Endothelial cell (in vitro differentiated cells): ENCODE data around the gene CXCL11. TPM values are rescaled to one million over a fixed set of nuclear protein-coding genes. Genes with fewer than 3 reads are reported as not detected.

ENCODE experiments used
- DNase-seq: peaks from one replicate; pipeline ENCODE4 v3.0.0; 2021; ENCODE audit warnings: low spot score
- H3K27ac Mint-ChIP-seq: one replicate; pipeline ENCODE4 v1.8.0; 2021; ENCODE audit warnings: mixed read lengths, inconsistent platforms; ENCODE audit not compliant: unreplicated experiment
- H3K27me3 Mint-ChIP-seq: one replicate; pipeline ENCODE4 v1.8.0; 2021; ENCODE audit warnings: mild to moderate bottlenecking, moderate library complexity, mixed read lengths, inconsistent platforms; ENCODE audit not compliant: unreplicated experiment
- H3K36me3 Mint-ChIP-seq: one replicate; pipeline ENCODE4 v1.8.0; 2021; ENCODE audit warnings: mild to moderate bottlenecking, low read depth, mixed read lengths, inconsistent platforms; ENCODE audit not compliant: unreplicated experiment
- H3K4me1 Mint-ChIP-seq: one replicate; pipeline ENCODE4 v1.8.0; 2021; ENCODE audit warnings: mild to moderate bottlenecking, mixed read lengths, inconsistent platforms; ENCODE audit not compliant: unreplicated experiment
- H3K4me3 Mint-ChIP-seq: one replicate; pipeline ENCODE4 v1.8.0; 2021; ENCODE audit warnings: mild to moderate bottlenecking, mixed read lengths, inconsistent platforms; ENCODE audit not compliant: unreplicated experiment
- H3K9me3 Mint-ChIP-seq: one replicate; pipeline ENCODE4 v1.8.0; 2021; ENCODE audit warnings: mixed read lengths, inconsistent platforms; ENCODE audit not compliant: unreplicated experiment
- total RNA-seq: library from RNA; stranded (reverse); fragmentation: NEBNext Ultra II Directional; extraction: Animal tissue kit (Norgen Biotek cat#: 25700); gene quantifications from one replicate; pipeline ENCODE4 v1.2.1, GENCODE V29; 2021; ENCODE audit not compliant: unreplicated experiment
- TF ChIP-seq, protein P1 (sequence below): fragments of 200-600 bp; sonication (generic); IDR thresholded peaks from one replicate; pipeline ENCODE4 v1.5.0; 2021; ENCODE audit warnings: antibody characterized with exemption; ENCODE audit not compliant: unreplicated experiment

The CXCL11 gene
- total RNA-seq, 1 donor from 2014 or later = not detected

- H3K36me3 Mint-ChIP-seq = no peaks in the 10 kb centered on the region
- DNase-seq = no peak
- no peaks in the 10 kb centered on the region for H3K9me3 Mint-ChIP-seq
Measured at GRCh38 chr4:76036855-76037254, 985 bp upstream of the CXCL11 start.

GRCh38 chr4:76035141-76035540, 729 bp downstream of the CXCL11 start:
- Mint-ChIP-seq H3K27ac (no peak overlapping the region), H3K36me3 (no peaks in the 10 kb centered on the region), H3K4me1 (peaks cover 4% of the 10 kb centered on the region), H3K9me3 (no peaks in the 10 kb centered on the region), H3K27me3 (no peaks in the 10 kb centered on the region), H3K4me3 (no peak overlapping the region)
- no peak for DNase-seq
- TF ChIP-seq, protein P1, sequence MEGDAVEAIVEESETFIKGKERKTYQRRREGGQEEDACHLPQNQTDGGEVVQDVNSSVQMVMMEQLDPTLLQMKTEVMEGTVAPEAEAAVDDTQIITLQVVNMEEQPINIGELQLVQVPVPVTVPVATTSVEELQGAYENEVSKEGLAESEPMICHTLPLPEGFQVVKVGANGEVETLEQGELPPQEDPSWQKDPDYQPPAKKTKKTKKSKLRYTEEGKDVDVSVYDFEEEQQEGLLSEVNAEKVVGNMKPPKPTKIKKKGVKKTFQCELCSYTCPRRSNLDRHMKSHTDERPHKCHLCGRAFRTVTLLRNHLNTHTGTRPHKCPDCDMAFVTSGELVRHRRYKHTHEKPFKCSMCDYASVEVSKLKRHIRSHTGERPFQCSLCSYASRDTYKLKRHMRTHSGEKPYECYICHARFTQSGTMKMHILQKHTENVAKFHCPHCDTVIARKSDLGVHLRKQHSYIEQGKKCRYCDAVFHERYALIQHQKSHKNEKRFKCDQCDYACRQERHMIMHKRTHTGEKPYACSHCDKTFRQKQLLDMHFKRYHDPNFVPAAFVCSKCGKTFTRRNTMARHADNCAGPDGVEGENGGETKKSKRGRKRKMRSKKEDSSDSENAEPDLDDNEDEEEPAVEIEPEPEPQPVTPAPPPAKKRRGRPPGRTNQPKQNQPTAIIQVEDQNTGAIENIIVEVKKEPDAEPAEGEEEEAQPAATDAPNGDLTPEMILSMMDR = no peak

More at GRCh38 chr4:76036855-76037254, 985 bp upstream of the CXCL11 start:
- Mint-ChIP-seq H3K4me1 (peaks cover 4% of the 10 kb centered on the region), H3K27ac (no peak overlapping the region), H3K4me3 (no peak overlapping the region), H3K27me3 (no peaks in the 10 kb centered on the region)
- TF ChIP-seq, protein P1 = no peak

DNA sequence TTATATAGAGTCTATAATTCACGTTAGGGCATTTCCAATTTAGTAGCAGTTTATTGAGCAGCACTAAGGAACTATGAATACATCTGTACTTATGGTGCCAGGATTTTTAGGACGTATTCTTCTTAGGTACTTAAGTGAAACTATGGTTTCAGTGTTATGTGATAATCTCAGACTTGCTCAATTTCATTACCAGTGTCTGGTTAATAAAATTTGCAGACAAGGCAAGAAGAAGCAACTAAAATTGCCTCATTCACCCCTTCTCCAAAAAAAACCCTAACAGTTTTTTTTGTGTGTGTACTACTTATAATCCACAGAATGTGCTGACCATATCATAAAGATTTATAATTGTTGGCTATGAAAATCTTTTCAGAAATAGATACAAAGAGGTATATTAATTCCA, 6.6 kb downstream of the CXCL11 start:
- Mint-ChIP-seq H3K36me3 (no peaks in the 10 kb centered on the region), H3K27me3 (no peaks in the 10 kb centered on the region), H3K4me1 (no peaks in the 10 kb centered on the region), H3K27ac (no peak overlapping the region), H3K9me3 (no peaks in the 10 kb centered on the region), H3K4me3 (no peak overlapping the region)
- DNase-seq = no peak
- TF ChIP-seq, protein P1 = no peak

- Mint-ChIP-seq H3K9me3 (no peaks in the 10 kb centered on the region), H3K36me3 (no peaks in the 10 kb centered on the region), H3K27ac (no peak overlapping the region), H3K27me3 (no peaks in the 10 kb centered on the region), H3K4me1 (no peaks in the 10 kb centered on the region), H3K4me3 (no peak overlapping the region)
- TF ChIP-seq, protein P1 = no peak
- no peak for DNase-seq
Measured at GRCh38 chr4:76028350-76028765, 7.5 kb downstream of the CXCL11 start.

DNA sequence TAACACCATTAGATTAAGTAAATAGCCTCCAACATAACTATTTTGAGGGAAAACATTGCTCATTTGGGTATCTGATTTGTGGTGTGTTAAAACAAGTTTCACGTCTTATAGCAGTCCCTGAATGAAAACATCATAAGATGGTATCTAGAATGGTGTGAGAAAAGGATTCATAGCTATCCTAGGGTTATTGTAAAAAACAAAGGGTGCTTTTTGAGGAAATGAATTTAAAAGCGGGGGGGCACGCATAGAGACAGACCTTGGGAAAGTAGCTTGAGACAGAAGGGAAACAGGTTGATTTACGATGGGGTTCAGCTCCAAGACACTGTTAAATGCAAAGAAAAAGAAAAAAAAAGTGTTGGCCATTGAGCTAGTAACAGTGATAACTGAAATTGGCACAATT, 11.8 kb downstream of the CXCL11 start:
- Mint-ChIP-seq H3K36me3 (no peaks in the 10 kb centered on the region), H3K9me3 (no peaks in the 10 kb centered on the region), H3K27me3 (peaks cover 2% of the 10 kb centered on the region), H3K27ac (no peak overlapping the region), H3K4me1 (no peaks in the 10 kb centered on the region), H3K4me3 (no peak overlapping the region)
- TF ChIP-seq, protein P1 = no peak
- no peak for DNase-seq
